ENCODE results near the gene PLB1.

GRCh38 chr2:28533044-28533680 is 37.3 kb downstream of the PLB1 start:
- TF ChIP-seq, protein P1, sequence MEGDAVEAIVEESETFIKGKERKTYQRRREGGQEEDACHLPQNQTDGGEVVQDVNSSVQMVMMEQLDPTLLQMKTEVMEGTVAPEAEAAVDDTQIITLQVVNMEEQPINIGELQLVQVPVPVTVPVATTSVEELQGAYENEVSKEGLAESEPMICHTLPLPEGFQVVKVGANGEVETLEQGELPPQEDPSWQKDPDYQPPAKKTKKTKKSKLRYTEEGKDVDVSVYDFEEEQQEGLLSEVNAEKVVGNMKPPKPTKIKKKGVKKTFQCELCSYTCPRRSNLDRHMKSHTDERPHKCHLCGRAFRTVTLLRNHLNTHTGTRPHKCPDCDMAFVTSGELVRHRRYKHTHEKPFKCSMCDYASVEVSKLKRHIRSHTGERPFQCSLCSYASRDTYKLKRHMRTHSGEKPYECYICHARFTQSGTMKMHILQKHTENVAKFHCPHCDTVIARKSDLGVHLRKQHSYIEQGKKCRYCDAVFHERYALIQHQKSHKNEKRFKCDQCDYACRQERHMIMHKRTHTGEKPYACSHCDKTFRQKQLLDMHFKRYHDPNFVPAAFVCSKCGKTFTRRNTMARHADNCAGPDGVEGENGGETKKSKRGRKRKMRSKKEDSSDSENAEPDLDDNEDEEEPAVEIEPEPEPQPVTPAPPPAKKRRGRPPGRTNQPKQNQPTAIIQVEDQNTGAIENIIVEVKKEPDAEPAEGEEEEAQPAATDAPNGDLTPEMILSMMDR (IDR thresholded peaks at IDR 0.05; ENCODE audit: poor library complexity) = no peak
- no peak for TF ChIP-seq EZH2 (IDR thresholded peaks at IDR 0.05; ENCODE audit: borderline replicate concordance)
- TF ChIP-seq EZH2phosphoT487 (IDR thresholded peaks at IDR 0.05; ENCODE audit: low read depth, severe bottlenecking, unreplicated experiment) = no peak
